SW 1271 (cell line): ENCODE measurements around the gene DHRS7B.

Experiments used
- DNase-seq, 2 experiments: peaks; one replicate each; lab custom pipeline; 2025; lab: John Stamatoyannopoulos, UW

DHRS7B gene

GRCh38 chr17:21157586-21158370 is 31.0 kb downstream of the DHRS7B start:
- DNase-seq = no peak

GRCh38 chr17:21160401-21160800 is 33.6 kb downstream of the DHRS7B start:
- DNase-seq = no peak

GRCh38 chr17:21161498-21162393 is 35.0 kb downstream of the DHRS7B start:
- DNase-seq = no peak

- DNase-seq = no peak
Observed at GRCh38 chr17:21162394-21162775, 35.6 kb downstream of the DHRS7B start.

- no peak for DNase-seq
Observed at GRCh38 chr17:21163101-21163500, 36.3 kb downstream of the DHRS7B start.

- DNase-seq = no peak
Observed at GRCh38 chr17:21164216-21164615, 37.5 kb downstream of the DHRS7B start.

GRCh38 chr17:21164620-21165019 is 37.9 kb downstream of the DHRS7B start:
- no peak for DNase-seq

- no peak for DNase-seq
Observed at GRCh38 chr17:21165922-21166594, 39.3 kb downstream of the DHRS7B start.

- DNase-seq = no peak
Observed at GRCh38 chr17:21166595-21167210, 39.9 kb downstream of the DHRS7B start.

GRCh38 chr17:21167303-21167702 is 40.5 kb downstream of the DHRS7B start:
- no peak for DNase-seq

- no peak for DNase-seq
Observed at GRCh38 chr17:21168555-21168865, 41.7 kb downstream of the DHRS7B start.

GRCh38 chr17:21169496-21169895 is 42.7 kb downstream of the DHRS7B start:
- DNase-seq = no peak

- DNase-seq = no peak
Observed at GRCh38 chr17:21170809-21171208, 44.0 kb downstream of the DHRS7B start.

- no peak for DNase-seq
Observed at GRCh38 chr17:21171309-21171922, 44.7 kb downstream of the DHRS7B start.

- no peak for DNase-seq
Observed at GRCh38 chr17:21171970-21172510, 45.3 kb downstream of the DHRS7B start.

GRCh38 chr17:21172846-21173245 is 46.1 kb downstream of the DHRS7B start:
- no peak for DNase-seq

- no peak for DNase-seq
Observed at GRCh38 chr17:21173543-21173942, 46.8 kb downstream of the DHRS7B start.

- DNase-seq = no peak
Observed at GRCh38 chr17:21174186-21174585, 47.4 kb downstream of the DHRS7B start.

- no peak for DNase-seq
Observed at GRCh38 chr17:21174713-21175112, 47.9 kb downstream of the DHRS7B start.

GRCh38 chr17:21176773-21177395 is 50.1 kb downstream of the DHRS7B start:
- no peak for DNase-seq

GRCh38 chr17:21177401-21177800 is 50.6 kb downstream of the DHRS7B start:
- no peak for DNase-seq
